WTC11 (cell line): ENCODE results near the gene PSMG1. TPM values are rescaled to one million over a fixed set of nuclear protein-coding genes. Genes with fewer than 3 reads are reported as not detected.

ENCODE experiments used
- ATAC-seq: fragments of 200-7000 bp; cut with Tn5 transposase; 2 replicates; pipeline ENCODE4 v1.10.0; 2021; ENCODE audit warnings: mild to moderate bottlenecking, moderate library complexity
- CTCF ChIA-PET: fragments of 300-600 bp; sonication (Branson Sonifier 250); formaldehyde crosslinking; loops from one replicate; lab custom pipeline; 2021; ENCODE audit warnings: antibody characterized with exemption; lab: Charles Lee
- POLR2A ChIA-PET: fragments of 350-600 bp; sonication (Branson Sonifier 250); formaldehyde crosslinking; loops from one replicate; lab custom pipeline; 2021; ENCODE audit warnings: antibody characterized with exemption; lab: Charles Lee
- DNase-seq: peaks from one replicate; pipeline ENCODE4 v3.0.0; 2021; ENCODE audit warnings: low spot score
- H3K27ac Mint-ChIP-seq: 2 replicates; pipeline ENCODE4 v1.8.0; 2021; ENCODE audit warnings: mixed read lengths
- H3K27me3 Mint-ChIP-seq: 2 replicates; pipeline ENCODE4 v1.8.0; 2021; ENCODE audit warnings: low read depth, mild to moderate bottlenecking, moderate library complexity, mixed read lengths
- H3K36me3 Mint-ChIP-seq: 2 replicates; pipeline ENCODE4 v1.8.0; 2021; ENCODE audit warnings: mixed read lengths
- H3K4me1 Mint-ChIP-seq: 2 replicates; pipeline ENCODE4 v1.8.0; 2022; ENCODE audit warnings: mixed read lengths
- H3K4me3 Mint-ChIP-seq: 2 replicates; pipeline ENCODE4 v1.8.0; 2021; ENCODE audit warnings: mild to moderate bottlenecking, moderate library complexity, mixed read lengths
- H3K9me3 Mint-ChIP-seq: 2 replicates; pipeline ENCODE4 v1.8.0; 2021; ENCODE audit warnings: mixed read lengths
- ATF3 ChIP-seq: sonication (generic); formaldehyde crosslinking; conservative IDR thresholded peaks from 2 replicates; pipeline ENCODE4 v1.8.1; 2022; ENCODE audit warnings: mild to moderate bottlenecking, missing genetic modification reagents
- CBFB ChIP-seq: sonication (generic); formaldehyde crosslinking; IDR thresholded peaks from 2 replicates; pipeline ENCODE4 v1.8.1; 2022; ENCODE audit warnings: mild to moderate bottlenecking, low read depth, missing genetic modification reagents
- CDX4 ChIP-seq: fragments of 250-450 bp; sonication (Bioruptor Pico); IDR thresholded peaks from 2 replicates; pipeline ENCODE4 v1.9.0; 2021; ENCODE audit warnings: moderate library complexity, mild to moderate bottlenecking, inconsistent platforms, borderline replicate concordance
- E2F5 ChIP-seq: sonication (generic); formaldehyde crosslinking; IDR thresholded peaks from 2 replicates; pipeline ENCODE4 v1.8.1; 2022; ENCODE audit warnings: mild to moderate bottlenecking, moderate library complexity, missing genetic modification reagents
- ESRRA ChIP-seq: sonication (generic); formaldehyde crosslinking; IDR thresholded peaks from 2 replicates; pipeline ENCODE4 v1.8.1; 2022; ENCODE audit warnings: mild to moderate bottlenecking, missing genetic modification reagents, borderline replicate concordance
- FOXK1 ChIP-seq: sonication (generic); formaldehyde crosslinking; IDR thresholded peaks from 2 replicates; pipeline ENCODE4 v1.8.0; 2022; ENCODE audit warnings: mild to moderate bottlenecking, moderate library complexity, missing genetic modification reagents
- GABPB1 ChIP-seq: sonication (generic); formaldehyde crosslinking; IDR thresholded peaks from 2 replicates; pipeline ENCODE4 v1.8.1; 2023; ENCODE audit warnings: mild to moderate bottlenecking, missing genetic modification reagents
- GRHL2 ChIP-seq: fragments of 250-450 bp; sonication (Bioruptor Pico); IDR thresholded peaks from 2 replicates; pipeline ENCODE4 v1.8.0; 2022; ENCODE audit warnings: mild to moderate bottlenecking, moderate library complexity; ENCODE audit not compliant: insufficient replicate concordance, severe bottlenecking
- JAZF1 ChIP-seq: fragments of 250-450 bp; sonication (Bioruptor Pico); IDR thresholded peaks from 2 replicates; pipeline ENCODE4 v1.9.0; 2021; ENCODE audit warnings: moderate library complexity, mild to moderate bottlenecking, inconsistent platforms
- KAT7 ChIP-seq: sonication (generic); formaldehyde crosslinking; IDR thresholded peaks from 2 replicates; pipeline ENCODE4 v1.8.1; 2023; ENCODE audit warnings: missing genetic modification reagents, mild to moderate bottlenecking, borderline replicate concordance
- MLX ChIP-seq: sonication (generic); formaldehyde crosslinking; IDR thresholded peaks from 2 replicates; pipeline ENCODE4 v1.8.1; 2023; ENCODE audit warnings: mild to moderate bottlenecking, missing genetic modification reagents, moderate library complexity
- NR2C2 ChIP-seq: sonication (generic); formaldehyde crosslinking; IDR thresholded peaks from 2 replicates; pipeline ENCODE4 v1.8.0; 2022; ENCODE audit warnings: mild to moderate bottlenecking, missing genetic modification reagents
- OVOL2 ChIP-seq: fragments of 250-450 bp; sonication (Bioruptor Pico); IDR thresholded peaks from 2 replicates; pipeline ENCODE4 v1.9.0; 2021; ENCODE audit warnings: mild to moderate bottlenecking, borderline replicate concordance
- RELA ChIP-seq: sonication (generic); formaldehyde crosslinking; IDR thresholded peaks from 2 replicates; pipeline ENCODE4 v1.8.1; 2022; ENCODE audit warnings: missing genetic modification reagents, mild to moderate bottlenecking, borderline replicate concordance
- RORB ChIP-seq: fragments of 250-450 bp; sonication (Bioruptor Pico); IDR thresholded peaks from 2 replicates; pipeline ENCODE4 v1.9.0; 2021; ENCODE audit warnings: mild to moderate bottlenecking
- SMAD4 ChIP-seq: sonication (generic); formaldehyde crosslinking; IDR thresholded peaks from 2 replicates; pipeline ENCODE4 v1.8.0; 2022; ENCODE audit warnings: mild to moderate bottlenecking, missing genetic modification reagents
- SP1 ChIP-seq: sonication (generic); formaldehyde crosslinking; conservative IDR thresholded peaks from 2 replicates; pipeline ENCODE4 v1.8.1; 2022; ENCODE audit warnings: missing genetic modification reagents
- TP53 ChIP-seq: sonication (generic); formaldehyde crosslinking; IDR thresholded peaks from 2 replicates; pipeline ENCODE4 v1.8.1; 2023; ENCODE audit warnings: mild to moderate bottlenecking, missing genetic modification reagents
- ZNF138 ChIP-seq: sonication (generic); formaldehyde crosslinking; conservative IDR thresholded peaks from 2 replicates; pipeline ENCODE4 v1.8.1; 2022; ENCODE audit warnings: mild to moderate bottlenecking, moderate library complexity, missing genetic modification reagents
- ZNF219 ChIP-seq: sonication (generic); formaldehyde crosslinking; IDR thresholded peaks from 2 replicates; pipeline ENCODE4 v1.8.0; 2023; ENCODE audit warnings: missing genetic modification reagents, mild to moderate bottlenecking, borderline replicate concordance
- ZNF232 ChIP-seq: sonication (generic); formaldehyde crosslinking; IDR thresholded peaks from 2 replicates; pipeline ENCODE4 v1.8.0; 2022; ENCODE audit warnings: mild to moderate bottlenecking, missing genetic modification reagents
- ZNF512 ChIP-seq: sonication (generic); formaldehyde crosslinking; IDR thresholded peaks from 2 replicates; pipeline ENCODE4 v1.8.1; 2022; ENCODE audit warnings: missing genetic modification reagents, borderline replicate concordance
- total RNA-seq: library from RNA; stranded (reverse); gene quantifications from 3 replicates; pipeline ENCODE4 v1.2.3, GENCODE V29; 2021
- TF ChIP-seq, protein P1 (sequence below): sonication (generic); formaldehyde crosslinking; IDR thresholded peaks from 2 replicates; pipeline ENCODE4 v1.8.0; 2023; ENCODE audit warnings: mild to moderate bottlenecking, missing genetic modification reagents
- TF ChIP-seq, protein P2 (sequence below): fragments of 250-450 bp; sonication (Bioruptor Pico); IDR thresholded peaks from 2 replicates; pipeline ENCODE4 v1.9.0; 2021; ENCODE audit warnings: mild to moderate bottlenecking

PSMG1 gene
- total RNA-seq, 1 experiment from 2014 or later: 70.4 TPM

DNA sequence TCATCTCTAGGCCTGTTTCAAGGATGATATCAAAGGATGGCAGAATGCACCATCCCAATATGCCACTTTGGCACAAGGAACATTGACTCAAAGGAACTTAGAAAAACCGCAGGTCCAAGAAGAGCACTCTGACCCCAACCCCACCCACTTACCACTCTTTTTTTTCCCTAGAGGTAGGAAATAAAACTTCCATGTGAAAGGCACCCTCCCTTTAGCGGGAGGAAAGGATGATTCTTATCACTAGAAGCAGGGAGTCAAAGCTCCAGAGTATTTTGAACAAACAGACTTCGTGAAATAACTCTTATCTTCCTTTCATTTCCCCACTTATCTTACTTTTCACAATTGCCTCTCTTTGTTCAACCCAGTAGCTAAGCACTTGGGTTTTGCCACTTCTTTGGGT, 22.2 kb downstream of the PSMG1 start:
- no peak for DNase-seq
- ChIA-PET CTCF (interaction anchor here (1.2 kb wide), 1 partner anchor 8 kb away, joined by 3 read pairs; no protein-coding TSS in a partner anchor), POLR2A (no interaction called here)
- no peak overlapping the region for H3K27ac Mint-ChIP-seq
- peaks cover 39% of the 10 kb centered on the region for H3K9me3 Mint-ChIP-seq
- H3K36me3 Mint-ChIP-seq: peaks cover 26% of the 10 kb centered on the region
- H3K27me3 Mint-ChIP-seq: peaks cover 4% of the 10 kb centered on the region
- no peak overlapping the region for H3K4me3 Mint-ChIP-seq
- no peaks in the 10 kb centered on the region for H3K4me1 Mint-ChIP-seq
- TF ChIP-seq ZNF232: no peak
- no peak for TF ChIP-seq ZNF138 (CRISPR knock-in tag)
- no peak for TF ChIP-seq ATF3 (CRISPR knock-in tag)
- TF ChIP-seq TP53 (CRISPR knock-in tag): no peak
- TF ChIP-seq ZNF219 (CRISPR knock-in tag): no peak
- TF ChIP-seq SMAD4 (CRISPR knock-in tag): no peak
- TF ChIP-seq, protein P1, sequence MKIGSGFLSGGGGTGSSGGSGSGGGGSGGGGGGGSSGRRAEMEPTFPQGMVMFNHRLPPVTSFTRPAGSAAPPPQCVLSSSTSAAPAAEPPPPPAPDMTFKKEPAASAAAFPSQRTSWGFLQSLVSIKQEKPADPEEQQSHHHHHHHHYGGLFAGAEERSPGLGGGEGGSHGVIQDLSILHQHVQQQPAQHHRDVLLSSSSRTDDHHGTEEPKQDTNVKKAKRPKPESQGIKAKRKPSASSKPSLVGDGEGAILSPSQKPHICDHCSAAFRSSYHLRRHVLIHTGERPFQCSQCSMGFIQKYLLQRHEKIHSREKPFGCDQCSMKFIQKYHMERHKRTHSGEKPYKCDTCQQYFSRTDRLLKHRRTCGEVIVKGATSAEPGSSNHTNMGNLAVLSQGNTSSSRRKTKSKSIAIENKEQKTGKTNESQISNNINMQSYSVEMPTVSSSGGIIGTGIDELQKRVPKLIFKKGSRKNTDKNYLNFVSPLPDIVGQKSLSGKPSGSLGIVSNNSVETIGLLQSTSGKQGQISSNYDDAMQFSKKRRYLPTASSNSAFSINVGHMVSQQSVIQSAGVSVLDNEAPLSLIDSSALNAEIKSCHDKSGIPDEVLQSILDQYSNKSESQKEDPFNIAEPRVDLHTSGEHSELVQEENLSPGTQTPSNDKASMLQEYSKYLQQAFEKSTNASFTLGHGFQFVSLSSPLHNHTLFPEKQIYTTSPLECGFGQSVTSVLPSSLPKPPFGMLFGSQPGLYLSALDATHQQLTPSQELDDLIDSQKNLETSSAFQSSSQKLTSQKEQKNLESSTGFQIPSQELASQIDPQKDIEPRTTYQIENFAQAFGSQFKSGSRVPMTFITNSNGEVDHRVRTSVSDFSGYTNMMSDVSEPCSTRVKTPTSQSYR: no peak
- no peak for TF ChIP-seq E2F5 (CRISPR knock-in tag)
- no peak for TF ChIP-seq OVOL2 (CRISPR knock-in tag)
- TF ChIP-seq CDX4: no peak
- TF ChIP-seq FOXK1 (CRISPR knock-in tag): no peak
- TF ChIP-seq CBFB (CRISPR knock-in tag): no peak
- TF ChIP-seq JAZF1: no peak
- TF ChIP-seq ZNF512 (CRISPR knock-in tag): no peak
- TF ChIP-seq GRHL2: no peak
- TF ChIP-seq, protein P2, sequence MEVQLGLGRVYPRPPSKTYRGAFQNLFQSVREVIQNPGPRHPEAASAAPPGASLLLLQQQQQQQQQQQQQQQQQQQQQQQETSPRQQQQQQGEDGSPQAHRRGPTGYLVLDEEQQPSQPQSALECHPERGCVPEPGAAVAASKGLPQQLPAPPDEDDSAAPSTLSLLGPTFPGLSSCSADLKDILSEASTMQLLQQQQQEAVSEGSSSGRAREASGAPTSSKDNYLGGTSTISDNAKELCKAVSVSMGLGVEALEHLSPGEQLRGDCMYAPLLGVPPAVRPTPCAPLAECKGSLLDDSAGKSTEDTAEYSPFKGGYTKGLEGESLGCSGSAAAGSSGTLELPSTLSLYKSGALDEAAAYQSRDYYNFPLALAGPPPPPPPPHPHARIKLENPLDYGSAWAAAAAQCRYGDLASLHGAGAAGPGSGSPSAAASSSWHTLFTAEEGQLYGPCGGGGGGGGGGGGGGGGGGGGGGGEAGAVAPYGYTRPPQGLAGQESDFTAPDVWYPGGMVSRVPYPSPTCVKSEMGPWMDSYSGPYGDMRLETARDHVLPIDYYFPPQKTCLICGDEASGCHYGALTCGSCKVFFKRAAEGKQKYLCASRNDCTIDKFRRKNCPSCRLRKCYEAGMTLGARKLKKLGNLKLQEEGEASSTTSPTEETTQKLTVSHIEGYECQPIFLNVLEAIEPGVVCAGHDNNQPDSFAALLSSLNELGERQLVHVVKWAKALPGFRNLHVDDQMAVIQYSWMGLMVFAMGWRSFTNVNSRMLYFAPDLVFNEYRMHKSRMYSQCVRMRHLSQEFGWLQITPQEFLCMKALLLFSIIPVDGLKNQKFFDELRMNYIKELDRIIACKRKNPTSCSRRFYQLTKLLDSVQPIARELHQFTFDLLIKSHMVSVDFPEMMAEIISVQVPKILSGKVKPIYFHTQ (CRISPR knock-in tag): no peak
- TF ChIP-seq, all 79 proteins: peak for 0
- no peak for ATAC-seq

GRCh38 chr21:39159342-39160063, 23.7 kb downstream of the PSMG1 start:
- peaks cover 20% of the 10 kb centered on the region for H3K36me3 Mint-ChIP-seq
- DNase-seq: no peak
- no peak overlapping the region for H3K4me3 Mint-ChIP-seq
- peaks cover 4% of the 10 kb centered on the region; the same call in 1 of the 2 replicates for H3K27me3 Mint-ChIP-seq
- ChIA-PET POLR2A (no interaction called here), CTCF (no interaction called here)
- ATAC-seq: no peak
- peaks cover 26% of the 10 kb centered on the region for H3K9me3 Mint-ChIP-seq
- H3K4me1 Mint-ChIP-seq: no peaks in the 10 kb centered on the region
- H3K27ac Mint-ChIP-seq: no peak overlapping the region
- no peak for TF ChIP-seq GABPB1
- no peak for TF ChIP-seq KAT7 (CRISPR knock-in tag)
- TF ChIP-seq GRHL2: no peak
- TF ChIP-seq NR2C2 (CRISPR knock-in tag): no peak
- no peak for TF ChIP-seq RORB
- no peak for TF ChIP-seq RELA (CRISPR knock-in tag)
- TF ChIP-seq ESRRA (CRISPR knock-in tag): no peak
- no peak for TF ChIP-seq MLX (CRISPR knock-in tag)
- TF ChIP-seq ATF3 (CRISPR knock-in tag): no peak
- TF ChIP-seq SP1: no peak
- no peak for TF ChIP-seq E2F5 (CRISPR knock-in tag)
